ENCODE data around the gene ZSCAN30. TPM values are rescaled to one million over a fixed set of nuclear protein-coding genes. Genes with fewer than 3 reads are reported as not detected.

The ZSCAN30 gene
- total and polyA plus RNA-seq, 2 donors from 2014 or later: 10.0 to 20.7 TPM

DNA sequence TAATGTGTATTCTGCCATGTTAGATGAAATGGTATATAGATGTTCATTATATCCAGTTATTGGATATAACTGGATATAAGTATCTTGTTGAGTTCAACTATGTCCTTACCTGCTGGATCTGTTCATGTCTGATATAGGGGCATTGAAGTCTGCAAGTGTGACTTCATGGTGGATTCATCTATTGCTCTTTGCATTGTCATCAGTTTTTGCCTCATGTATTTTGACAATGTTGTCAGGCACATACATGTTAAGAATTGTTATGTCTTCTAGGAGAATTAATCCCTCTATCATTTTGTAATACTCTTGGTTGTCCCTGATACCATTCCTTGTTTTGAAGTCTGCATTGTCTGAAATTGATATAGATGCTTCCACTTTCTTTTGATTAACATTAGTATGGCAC, 38.8 kb upstream of the ZSCAN30 start:
- DNase-seq (no peak), FAIRE-seq (no peak)
- TF ChIP-seq, protein P1, sequence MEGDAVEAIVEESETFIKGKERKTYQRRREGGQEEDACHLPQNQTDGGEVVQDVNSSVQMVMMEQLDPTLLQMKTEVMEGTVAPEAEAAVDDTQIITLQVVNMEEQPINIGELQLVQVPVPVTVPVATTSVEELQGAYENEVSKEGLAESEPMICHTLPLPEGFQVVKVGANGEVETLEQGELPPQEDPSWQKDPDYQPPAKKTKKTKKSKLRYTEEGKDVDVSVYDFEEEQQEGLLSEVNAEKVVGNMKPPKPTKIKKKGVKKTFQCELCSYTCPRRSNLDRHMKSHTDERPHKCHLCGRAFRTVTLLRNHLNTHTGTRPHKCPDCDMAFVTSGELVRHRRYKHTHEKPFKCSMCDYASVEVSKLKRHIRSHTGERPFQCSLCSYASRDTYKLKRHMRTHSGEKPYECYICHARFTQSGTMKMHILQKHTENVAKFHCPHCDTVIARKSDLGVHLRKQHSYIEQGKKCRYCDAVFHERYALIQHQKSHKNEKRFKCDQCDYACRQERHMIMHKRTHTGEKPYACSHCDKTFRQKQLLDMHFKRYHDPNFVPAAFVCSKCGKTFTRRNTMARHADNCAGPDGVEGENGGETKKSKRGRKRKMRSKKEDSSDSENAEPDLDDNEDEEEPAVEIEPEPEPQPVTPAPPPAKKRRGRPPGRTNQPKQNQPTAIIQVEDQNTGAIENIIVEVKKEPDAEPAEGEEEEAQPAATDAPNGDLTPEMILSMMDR (IDR thresholded peaks at IDR 0.05; ENCODE audit: borderline replicate concordance, extremely low read depth, insufficient read depth): no peak
- H3K27me3 ChIP-seq (ENCODE audit: control insufficient read depth, insufficient read depth, low read length): no peaks in the 10 kb centered on the region
- no peak overlapping the region for H3K4me3 ChIP-seq (ENCODE audit: low read length in 3 of 3)
- H3K9ac ChIP-seq (ENCODE audit: low read length in 3 of 3): no peak overlapping the region
- intact Hi-C loops (cut with DNase I): no loop called here
- H3K4me1 ChIP-seq (ENCODE audit: control insufficient read depth in 2 of 3, insufficient read depth in 2 of 3, low read depth in 1 of 3, low read length in 3 of 3): no peaks in the 10 kb centered on the region
- no peaks in the 10 kb centered on the region for H3K9me3 ChIP-seq (ENCODE audit: control insufficient read depth in 2 of 3, insufficient read depth in 1 of 3, low read length in 3 of 3)
- peaks cover 6 to 17% (median 8%) of the 10 kb centered on the region in 3 donors for H3K36me3 ChIP-seq (ENCODE audit: control insufficient read depth in 2 of 3, insufficient read depth in 3 of 3, low read length in 3 of 3)
- H3K27ac ChIP-seq (ENCODE audit: low read depth in 2 of 2, low read length in 2 of 2): no peak overlapping the region

DNA sequence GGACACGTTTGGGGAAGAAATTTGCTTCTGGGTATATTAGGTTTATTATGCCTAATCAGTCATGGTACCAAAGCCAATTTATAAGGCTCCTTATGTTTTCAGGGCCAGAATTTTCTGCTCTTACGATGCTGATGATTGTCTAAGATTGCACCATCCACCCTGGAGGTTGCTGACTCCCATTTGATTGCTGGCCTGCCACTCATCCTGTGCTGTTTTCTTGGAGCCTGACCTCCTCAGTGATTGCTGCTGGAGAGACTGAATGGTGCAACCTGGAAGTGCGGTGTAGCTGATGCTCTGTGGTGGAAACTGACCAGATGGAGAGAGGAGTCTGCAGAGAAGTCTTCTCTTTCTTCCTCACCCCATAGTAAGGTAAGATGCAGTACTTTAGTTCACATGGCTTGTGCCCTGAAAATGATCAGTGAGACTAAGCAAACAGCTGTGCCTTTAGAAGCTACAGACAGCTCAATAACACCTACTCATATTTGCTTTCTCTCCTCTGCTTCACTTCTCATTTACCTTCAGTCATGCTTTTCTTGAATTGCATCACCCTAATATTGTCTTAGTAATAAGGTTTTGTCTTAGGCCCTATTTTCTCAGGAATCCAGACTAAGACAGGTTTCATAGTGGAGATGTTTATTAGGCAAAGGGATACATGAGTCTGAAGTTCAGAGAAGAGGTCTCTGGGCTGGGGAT, 36.8 kb upstream of the ZSCAN30 start:
- H3K9ac ChIP-seq (ENCODE audit: low read length in 3 of 3): no peak overlapping the region
- H3K36me3 ChIP-seq (ENCODE audit: control insufficient read depth in 2 of 3, insufficient read depth in 3 of 3, low read length in 3 of 3): peaks cover under 1 to 2% (median 1%) of the 10 kb centered on the region in 3 donors
- no peaks in the 10 kb centered on the region for H3K27me3 ChIP-seq (ENCODE audit: control insufficient read depth, insufficient read depth, low read length)
- intact Hi-C loops (cut with DNase I): no loop called here
- H3K4me3 ChIP-seq (ENCODE audit: low read length in 3 of 3): no peak overlapping the region
- DNase-seq (no peak), FAIRE-seq (no peak)
- no peaks in the 10 kb centered on the region for H3K4me1 ChIP-seq (ENCODE audit: control insufficient read depth in 2 of 3, insufficient read depth in 2 of 3, low read depth in 1 of 3, low read length in 3 of 3)
- H3K27ac ChIP-seq (ENCODE audit: low read depth in 2 of 2, low read length in 2 of 2): no peak overlapping the region
- TF ChIP-seq, protein P1 (IDR thresholded peaks at IDR 0.05; ENCODE audit: borderline replicate concordance, extremely low read depth, insufficient read depth): no peak
- no peaks in the 10 kb centered on the region for H3K9me3 ChIP-seq (ENCODE audit: control insufficient read depth in 2 of 3, insufficient read depth in 1 of 3, low read length in 3 of 3)

DNA sequence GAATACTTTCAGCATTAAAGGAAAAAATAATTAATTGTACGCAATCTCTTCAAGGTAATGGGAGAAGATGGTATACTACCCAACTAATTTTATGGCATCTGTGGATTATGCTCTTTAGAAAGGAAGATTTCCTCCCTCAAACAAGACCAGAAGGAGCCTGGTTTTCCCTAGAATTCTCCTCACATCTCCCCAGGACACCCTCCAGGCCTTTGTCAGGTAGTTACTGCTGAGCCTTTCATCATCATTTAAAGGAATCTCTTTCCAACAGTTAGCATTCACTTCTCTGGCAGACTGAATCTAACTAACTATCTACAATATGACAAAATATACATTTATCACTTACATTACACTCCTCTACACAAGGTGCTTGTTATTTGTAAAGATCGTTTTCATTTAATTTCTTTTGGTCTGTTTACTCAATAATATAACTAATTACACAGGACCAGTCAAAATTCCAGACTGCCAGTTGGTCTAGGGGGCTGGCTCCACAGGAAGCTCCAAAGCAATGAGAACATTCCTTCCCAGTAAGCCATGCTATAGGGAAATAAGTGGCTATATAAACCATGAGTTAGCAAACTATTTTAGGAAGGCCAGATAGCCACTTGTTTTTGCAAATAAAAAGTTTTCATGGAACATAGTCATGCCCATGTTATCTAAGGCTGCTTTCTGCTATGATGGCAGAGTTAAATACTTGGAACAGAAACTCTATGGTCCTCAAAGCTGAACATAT, 35.1 kb upstream of the ZSCAN30 start:
- H3K4me1 ChIP-seq (ENCODE audit: control insufficient read depth in 2 of 3, insufficient read depth in 2 of 3, low read depth in 1 of 3, low read length in 3 of 3): no peaks in the 10 kb centered on the region
- no peaks in the 10 kb centered on the region for H3K9me3 ChIP-seq (ENCODE audit: control insufficient read depth in 2 of 3, insufficient read depth in 1 of 3, low read length in 3 of 3)
- TF ChIP-seq, protein P1 (IDR thresholded peaks at IDR 0.05; ENCODE audit: borderline replicate concordance, extremely low read depth, insufficient read depth): no peak
- H3K36me3 ChIP-seq (ENCODE audit: control insufficient read depth in 2 of 3, insufficient read depth in 3 of 3, low read length in 3 of 3): no peaks in the 10 kb centered on the region
- intact Hi-C loops (cut with DNase I): no loop called here
- H3K4me3 ChIP-seq (ENCODE audit: low read length in 3 of 3): no peak overlapping the region
- DNase-seq: no peak
- no peak overlapping the region for H3K9ac ChIP-seq (ENCODE audit: low read length in 3 of 3)
- H3K27me3 ChIP-seq (ENCODE audit: control insufficient read depth, insufficient read depth, low read length): no peaks in the 10 kb centered on the region
- no peak overlapping the region for H3K27ac ChIP-seq (ENCODE audit: low read depth in 2 of 2, low read length in 2 of 2)
- FAIRE-seq: no peak

Measured in kidney (tissue), 14 donors.